Cardiac muscle cell (in vitro differentiated cells and primary cell): Measurements from ENCODE around the gene BBLN. TPM values are rescaled to one million over a fixed set of nuclear protein-coding genes. Genes with fewer than 3 reads are reported as not detected.

Source experiments
- DNase-seq, 2 donors: peaks; one replicate each; pipeline versions ENCODE4 v3.0.0 to v3.0.0-alpha.2; 2010 to 2017; ENCODE audit warnings: low read depth in 1 of 2, low spot score in 1 of 2
- H3K27ac ChIP-seq: fragments of 200-600 bp; sonication (generic); 2 replicates; pipeline ENCODE4 v1.5.1; 2016
- H3K27me3 ChIP-seq: fragments of 200-600 bp; sonication (generic); 2 replicates; pipeline ENCODE4 v1.6.0; 2016; ENCODE audit warnings: control low read depth
- H3K36me3 ChIP-seq: fragments of 200-600 bp; sonication (generic); 2 replicates; pipeline ENCODE4 v1.5.1; 2016; ENCODE audit warnings: control low read depth
- H3K4me1 ChIP-seq: fragments of 200-600 bp; sonication (generic); 2 replicates; pipeline ENCODE4 v1.8.1; 2017; ENCODE audit warnings: low read depth, mild to moderate bottlenecking, mixed run types
- H3K4me3 ChIP-seq: fragments of 200-600 bp; sonication (generic); 2 replicates; pipeline ENCODE4 v1.5.1; 2016; ENCODE audit warnings: mild to moderate bottlenecking
- H3K9me3 ChIP-seq: fragments of 200-600 bp; sonication (generic); 2 replicates; pipeline ENCODE4 v1.5.1; 2017; ENCODE audit warnings: low read depth, mild to moderate bottlenecking, control low read depth
- polyA plus RNA-seq: library from polyadenylated mRNA; unstranded; fragments of >200 nt; fragmentation: Nextera tagmentation; extraction: Ambion mirVana; gene quantifications from 2 replicates; pipeline ENCODE4 v1.2.1, GENCODE V29; 2016
- total RNA-seq: library from RNA; depleted of rRNA; stranded (reverse); fragments of >200 nt; gene quantifications from 2 replicates; pipeline ENCODE4 v1.2.3, GENCODE V29; 2016
- TF ChIP-seq, protein P1 (sequence below): IDR thresholded peaks from 2 replicates; pipeline ENCODE4 v1.5.1; 2012; ENCODE audit warnings: low read depth, mild to moderate bottlenecking, low read length

BBLN gene
- total and polyA plus RNA-seq, 2 experiments from 2014 or later, result 243 to 729 TPM

DNA sequence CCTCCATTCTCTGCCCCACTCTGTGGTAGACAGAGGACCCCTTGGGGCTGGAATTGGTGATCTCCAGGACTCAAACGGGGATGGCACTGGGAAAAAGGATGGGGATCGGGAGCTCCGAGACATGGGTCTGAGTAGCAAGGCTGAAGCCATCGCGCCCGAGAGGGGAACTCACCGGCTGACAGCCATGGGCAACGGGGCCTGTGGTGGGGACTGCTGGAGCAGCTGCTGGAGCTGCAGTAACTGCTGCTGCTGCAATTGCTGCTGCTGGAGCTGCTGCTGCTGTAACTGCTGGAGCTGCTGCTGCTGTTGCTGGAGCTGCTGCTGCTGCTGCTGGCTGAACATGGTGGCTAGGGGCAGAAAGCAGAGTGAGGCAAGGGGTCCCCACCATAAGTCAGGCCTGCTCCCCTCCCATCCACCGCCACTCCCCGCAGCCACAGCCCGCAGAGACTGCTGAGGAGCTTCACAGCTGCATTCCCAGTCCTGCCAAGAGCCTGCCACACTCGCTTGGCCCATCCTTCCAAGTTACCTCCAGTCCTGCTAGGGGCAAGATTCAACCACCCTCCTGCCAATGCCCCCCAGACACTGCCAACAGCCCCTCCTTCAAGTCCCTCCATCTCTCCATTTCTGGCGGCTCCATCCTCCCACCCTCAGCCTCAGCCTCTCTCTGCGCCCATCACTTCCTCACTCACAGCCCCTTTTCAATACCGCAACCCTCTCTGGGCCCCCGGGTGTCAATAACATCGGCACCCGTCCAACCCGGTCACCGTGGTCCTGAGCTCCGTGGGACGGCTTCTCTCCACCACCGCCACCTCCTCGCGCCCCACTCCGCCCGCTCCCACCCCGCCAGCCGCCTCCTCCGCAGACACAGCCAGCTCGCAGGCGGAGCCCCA is 30.7 kb downstream of the BBLN start:
- TF ChIP-seq, protein P1, sequence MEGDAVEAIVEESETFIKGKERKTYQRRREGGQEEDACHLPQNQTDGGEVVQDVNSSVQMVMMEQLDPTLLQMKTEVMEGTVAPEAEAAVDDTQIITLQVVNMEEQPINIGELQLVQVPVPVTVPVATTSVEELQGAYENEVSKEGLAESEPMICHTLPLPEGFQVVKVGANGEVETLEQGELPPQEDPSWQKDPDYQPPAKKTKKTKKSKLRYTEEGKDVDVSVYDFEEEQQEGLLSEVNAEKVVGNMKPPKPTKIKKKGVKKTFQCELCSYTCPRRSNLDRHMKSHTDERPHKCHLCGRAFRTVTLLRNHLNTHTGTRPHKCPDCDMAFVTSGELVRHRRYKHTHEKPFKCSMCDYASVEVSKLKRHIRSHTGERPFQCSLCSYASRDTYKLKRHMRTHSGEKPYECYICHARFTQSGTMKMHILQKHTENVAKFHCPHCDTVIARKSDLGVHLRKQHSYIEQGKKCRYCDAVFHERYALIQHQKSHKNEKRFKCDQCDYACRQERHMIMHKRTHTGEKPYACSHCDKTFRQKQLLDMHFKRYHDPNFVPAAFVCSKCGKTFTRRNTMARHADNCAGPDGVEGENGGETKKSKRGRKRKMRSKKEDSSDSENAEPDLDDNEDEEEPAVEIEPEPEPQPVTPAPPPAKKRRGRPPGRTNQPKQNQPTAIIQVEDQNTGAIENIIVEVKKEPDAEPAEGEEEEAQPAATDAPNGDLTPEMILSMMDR, result no peak
- Histone ChIP-seq H3K4me1 (peaks cover 9% of the 10 kb centered on the region), H3K36me3 (peaks cover 13% of the 10 kb centered on the region), H3K27ac (peak overlapping the region; percentile 85), H3K27me3 (no peaks in the 10 kb centered on the region), H3K9me3 (no peaks in the 10 kb centered on the region), H3K4me3 (peak overlapping the region; percentile 78)
- peak in 1 of 2 donors; percentile 17 for DNase-seq

DNA sequence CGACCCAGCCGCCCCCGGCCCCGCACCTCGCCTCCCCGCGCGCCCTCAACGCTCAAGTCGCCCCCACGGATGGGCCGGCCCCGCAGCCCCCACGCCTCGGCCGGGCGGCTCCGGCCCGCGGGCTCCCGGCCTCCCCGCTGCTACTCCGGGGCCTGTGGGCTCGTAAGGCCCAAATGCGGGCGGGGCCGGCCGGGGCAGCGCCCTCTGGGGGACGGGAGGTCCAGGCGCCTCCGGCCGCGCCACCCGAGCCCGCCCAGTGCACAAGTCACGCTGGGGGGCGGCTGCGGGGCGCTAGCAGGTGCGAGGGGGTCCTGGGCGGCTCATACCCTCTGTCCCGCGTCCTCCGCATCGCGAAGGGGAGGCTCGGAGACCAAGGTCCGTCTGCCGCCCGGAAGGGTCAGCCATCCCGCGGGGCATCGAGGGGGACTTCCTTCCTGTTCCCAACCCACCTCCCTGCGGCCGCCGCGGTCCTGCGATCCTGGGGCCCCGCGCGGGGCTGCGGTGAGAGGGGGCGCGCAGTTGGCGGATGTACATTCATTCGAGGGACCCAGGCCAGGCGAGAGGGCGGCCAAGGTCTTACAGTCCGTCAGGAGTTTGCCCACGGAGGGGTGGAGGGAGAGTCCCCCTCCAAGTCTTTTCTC is 31.5 kb downstream of the BBLN start, which contains the start of gene CIZ1:
CIZ1 (minus strand) TSS at position 167 of the 641 bp plus-strand sequence. CDS start 715 bp downstream, outside the sequence.
- no peaks in the 10 kb centered on the region for H3K9me3 ChIP-seq
- H3K27ac ChIP-seq, result peak within 1 kb of the TSS; percentile 85
- H3K4me1 ChIP-seq, result peaks cover 11% of the 10 kb centered on the region
- peak within 1 kb of the TSS; percentile 78 for H3K4me3 ChIP-seq
- peaks cover 13% of the 10 kb centered on the region for H3K36me3 ChIP-seq
- DNase-seq, result peak; percentile 84 to 86
- no peaks in the 10 kb centered on the region for H3K27me3 ChIP-seq
- TF ChIP-seq, protein P1, result peak; percentile 73

- TF ChIP-seq, protein P1, result peak; percentile 38
- Histone ChIP-seq H3K4me1 (peaks cover 19% of the 10 kb centered on the region), H3K27me3 (no peaks in the 10 kb centered on the region), H3K27ac (no peak overlapping the region), H3K36me3 (peaks cover 8% of the 10 kb centered on the region), H3K9me3 (no peaks in the 10 kb centered on the region), H3K4me3 (no peak overlapping the region)
- peak in 1 of 2 donors; percentile 88 for DNase-seq
Measured at GRCh38 chr9:128192601-128193371, 32.7 kb downstream of the BBLN start.

DNA sequence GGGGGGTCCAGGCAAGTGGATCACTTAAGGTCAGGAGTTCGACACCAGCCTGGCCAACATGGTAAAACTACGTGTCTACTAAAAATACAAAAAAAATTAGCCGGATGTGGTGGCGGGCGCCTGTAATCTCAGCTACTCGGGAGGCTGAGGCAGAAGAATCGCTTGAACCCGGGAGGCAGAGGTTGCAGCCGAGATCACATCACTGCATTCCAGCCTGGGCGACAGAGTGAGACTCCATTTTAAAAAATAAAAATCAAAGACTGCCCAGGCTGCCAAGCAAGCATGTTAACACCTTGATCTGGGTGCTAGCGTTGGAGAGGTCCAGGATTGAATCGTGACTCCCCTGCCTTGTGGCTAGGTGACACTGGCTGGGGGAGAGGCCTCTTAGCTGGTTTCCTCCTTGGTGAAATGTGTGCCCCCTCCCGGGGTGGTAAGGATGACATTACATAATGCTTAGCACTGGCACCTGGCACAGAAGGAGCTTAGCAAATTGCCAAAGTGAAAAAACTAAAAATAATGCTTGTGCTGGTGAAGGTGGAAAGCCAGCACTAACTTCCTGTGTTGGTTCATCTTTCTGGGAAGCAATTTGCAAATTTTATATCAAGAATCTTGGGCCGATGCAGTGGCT is 33.5 kb downstream of the BBLN start:
- no peaks in the 10 kb centered on the region for H3K9me3 ChIP-seq
- H3K27me3 ChIP-seq, result no peaks in the 10 kb centered on the region
- H3K27ac ChIP-seq, result no peak overlapping the region
- TF ChIP-seq, protein P1, result no peak
- peaks cover 19% of the 10 kb centered on the region for H3K4me1 ChIP-seq
- no peak overlapping the region for H3K4me3 ChIP-seq
- H3K36me3 ChIP-seq, result peaks cover 8% of the 10 kb centered on the region
- DNase-seq, result no peak
